GM23338 (cell line): ENCODE results near the gene CD63.

Source experiments
- CREB1 ChIP-seq: fragments of 250-450 bp; sonication (Bioruptor Pico); IDR thresholded peaks from 2 replicates; pipeline ENCODE4 v1.5.0; 2020; ENCODE audit warnings: low read depth, mild to moderate bottlenecking, moderate library complexity
- CTCF ChIP-seq, 2 experiments: fragments of 200-600 bp in 1 of 2; sonication (generic) in 1 of 2; conservative IDR thresholded peaks; 2 replicates each; pipeline versions ENCODE4 v1.5.1 to v1.6.1; 2016 to 2017; ENCODE audit warnings: antibody characterized with exemption in 2 of 2, low read depth in 2 of 2, mild to moderate bottlenecking in 2 of 2, moderate library complexity in 1 of 2
- ETS1 ChIP-seq: IDR thresholded peaks from 2 replicates; pipeline ENCODE4 v1.6.1; 2016; ENCODE audit warnings: antibody characterized with exemption
- EZH2 ChIP-seq: fragments of 200-600 bp; sonication (generic); IDR thresholded peaks from one replicate; pipeline ENCODE4 v1.8.0; 2017; ENCODE audit warnings: antibody characterized with exemption, mild to moderate bottlenecking, low read depth; ENCODE audit not compliant: unreplicated experiment
- EZH2phosphoT487 ChIP-seq: fragments of 200-600 bp; sonication (generic); IDR thresholded peaks from one replicate; pipeline ENCODE4 v1.8.1; 2018; ENCODE audit warnings: antibody characterized with exemption; ENCODE audit not compliant: unreplicated experiment
- JUNB ChIP-seq: IDR thresholded peaks from one replicate; pipeline ENCODE4 v1.6.1; 2016; ENCODE audit warnings: antibody characterized with exemption; ENCODE audit not compliant: unreplicated experiment
- NANOG ChIP-seq: IDR thresholded peaks from 2 replicates; pipeline ENCODE4 v1.6.1; 2016; ENCODE audit warnings: antibody characterized with exemption, borderline replicate concordance
- POLR2AphosphoS5 ChIP-seq: IDR thresholded peaks from 2 replicates; pipeline ENCODE4 v1.6.1; 2016; ENCODE audit warnings: antibody characterized with exemption, low read depth
- REST ChIP-seq: IDR thresholded peaks from one replicate; pipeline ENCODE4 v1.6.1; 2018; ENCODE audit warnings: antibody characterized with exemption; ENCODE audit not compliant: unreplicated experiment
- STAT1 ChIP-seq: IDR thresholded peaks from one replicate; pipeline ENCODE4 v1.6.1; 2016; ENCODE audit warnings: antibody characterized with exemption; ENCODE audit not compliant: unreplicated experiment
- ZNF114 ChIP-seq: fragments of 250-450 bp; sonication (Bioruptor Pico); IDR thresholded peaks from 2 replicates; pipeline ENCODE4 v1.5.0; 2020; ENCODE audit warnings: mild to moderate bottlenecking, moderate library complexity
- ZNF331 ChIP-seq: fragments of 250-450 bp; sonication (Bioruptor Pico); IDR thresholded peaks from 2 replicates; pipeline ENCODE4 v1.5.0; 2020; ENCODE audit warnings: low read depth, mild to moderate bottlenecking, moderate library complexity
- ZNF462 ChIP-seq: fragments of 250-450 bp; sonication (Bioruptor Pico); IDR thresholded peaks from 2 replicates; pipeline ENCODE4 v1.5.0; 2020; ENCODE audit warnings: mild to moderate bottlenecking, moderate library complexity

GRCh38 chr12:55704824-55705718 is 23.7 kb downstream of the CD63 start:
- TF ChIP-seq REST = no peak
- no peak for TF ChIP-seq CTCF (conservative IDR thresholded peaks at IDR 0.05; ENCODE audit: low read depth in 2 of 2)
- TF ChIP-seq EZH2 = no peak
- no peak for TF ChIP-seq STAT1
- TF ChIP-seq POLR2AphosphoS5 = no peak
- TF ChIP-seq ETS1 = no peak
- no peak for TF ChIP-seq CREB1 (CRISPR knock-in tag)
- TF ChIP-seq EZH2phosphoT487 = no peak
- TF ChIP-seq NANOG = no peak
- no peak for TF ChIP-seq JUNB
- TF ChIP-seq ZNF331 = no peak
- no peak for TF ChIP-seq ZNF114
- no peak for TF ChIP-seq ZNF462 (CRISPR knock-in tag)
